Type B pancreatic cell (in vitro differentiated cells): ENCODE measurements around the gene EIF2S3. TPM values are rescaled to one million over a fixed set of nuclear protein-coding genes. Genes with fewer than 3 reads are reported as not detected.
"Not testable (repeated sequence)": the region's sequence is repeated elsewhere in the genome, so short reads cannot be mapped to it uniquely, and the experiment has no call there.

Experiments used
- DNase-seq: peaks from one replicate; pipeline ENCODE4 v3.0.0; 2021; ENCODE audit warnings: mixed read lengths; ENCODE audit not compliant: unreplicated experiment; ENCODE audit errors: extremely low spot score
- H3K27ac Mint-ChIP-seq: 2 replicates; pipeline ENCODE4 v1.8.0; 2021; ENCODE audit warnings: mild to moderate bottlenecking, mixed read lengths
- H3K27me3 Mint-ChIP-seq: 2 replicates; pipeline ENCODE4 v1.8.0; 2021; ENCODE audit warnings: mixed read lengths
- H3K36me3 Mint-ChIP-seq: 2 replicates; pipeline ENCODE4 v1.8.0; 2021; ENCODE audit warnings: mixed read lengths
- H3K4me1 Mint-ChIP-seq: one replicate; pipeline ENCODE4 v1.8.0; 2021; ENCODE audit warnings: mixed read lengths; ENCODE audit not compliant: unreplicated experiment
- H3K4me3 Mint-ChIP-seq: 2 replicates; pipeline ENCODE4 v1.8.0; 2021; ENCODE audit warnings: mild to moderate bottlenecking, mixed read lengths
- H3K9me3 Mint-ChIP-seq: 2 replicates; pipeline ENCODE4 v1.8.0; 2021; ENCODE audit warnings: mixed read lengths
- total RNA-seq: library from RNA; stranded (reverse); gene quantifications from 2 replicates; pipeline ENCODE4 v1.2.1, GENCODE V29; 2021; ENCODE audit warnings: low replicate concordance
- TF ChIP-seq, protein P1 (sequence below): fragments of 200-600 bp; sonication (generic); conservative IDR thresholded peaks from 2 replicates; pipeline ENCODE4 v1.5.0; 2021; ENCODE audit warnings: antibody characterized with exemption, mild to moderate bottlenecking

Gene EIF2S3
- total RNA-seq, 1 donor from 2014 or later, result 418 TPM

DNA sequence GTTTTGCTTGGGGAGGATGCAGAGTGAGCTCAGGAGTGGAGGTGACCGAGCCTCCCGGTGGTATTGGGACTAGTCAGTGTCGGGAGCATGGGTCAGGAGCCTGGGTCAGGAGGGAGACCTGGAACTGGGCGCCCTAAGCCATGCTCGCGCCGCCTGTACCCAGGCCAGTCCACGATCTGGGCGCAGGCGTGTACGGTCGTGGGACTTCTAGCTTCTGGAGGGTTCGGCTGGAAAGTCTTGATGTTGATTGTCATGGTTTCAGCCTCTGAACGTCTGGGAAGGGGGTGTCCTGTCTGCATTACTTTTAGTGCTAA is 244 bp downstream of the EIF2S3 start:
- H3K9me3 Mint-ChIP-seq, result no peaks in the 10 kb centered on the region

GRCh38 chrX:24063488-24063887 is 8.7 kb downstream of the EIF2S3 start:
- Mint-ChIP-seq H3K4me1 (no peaks in the 10 kb centered on the region), H3K27me3 (no peaks in the 10 kb centered on the region), H3K27ac (no peak overlapping the region), H3K9me3 (no peaks in the 10 kb centered on the region), H3K36me3 (peaks cover 32% of the 10 kb centered on the region), H3K4me3 (no peak overlapping the region)
- TF ChIP-seq, protein P1, sequence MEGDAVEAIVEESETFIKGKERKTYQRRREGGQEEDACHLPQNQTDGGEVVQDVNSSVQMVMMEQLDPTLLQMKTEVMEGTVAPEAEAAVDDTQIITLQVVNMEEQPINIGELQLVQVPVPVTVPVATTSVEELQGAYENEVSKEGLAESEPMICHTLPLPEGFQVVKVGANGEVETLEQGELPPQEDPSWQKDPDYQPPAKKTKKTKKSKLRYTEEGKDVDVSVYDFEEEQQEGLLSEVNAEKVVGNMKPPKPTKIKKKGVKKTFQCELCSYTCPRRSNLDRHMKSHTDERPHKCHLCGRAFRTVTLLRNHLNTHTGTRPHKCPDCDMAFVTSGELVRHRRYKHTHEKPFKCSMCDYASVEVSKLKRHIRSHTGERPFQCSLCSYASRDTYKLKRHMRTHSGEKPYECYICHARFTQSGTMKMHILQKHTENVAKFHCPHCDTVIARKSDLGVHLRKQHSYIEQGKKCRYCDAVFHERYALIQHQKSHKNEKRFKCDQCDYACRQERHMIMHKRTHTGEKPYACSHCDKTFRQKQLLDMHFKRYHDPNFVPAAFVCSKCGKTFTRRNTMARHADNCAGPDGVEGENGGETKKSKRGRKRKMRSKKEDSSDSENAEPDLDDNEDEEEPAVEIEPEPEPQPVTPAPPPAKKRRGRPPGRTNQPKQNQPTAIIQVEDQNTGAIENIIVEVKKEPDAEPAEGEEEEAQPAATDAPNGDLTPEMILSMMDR, result no peak
- DNase-seq, result no peak

More for the DNA sequence above, 244 bp downstream of the EIF2S3 start:
- Mint-ChIP-seq H3K4me3 (no peak overlapping the region), H3K27ac (no peak overlapping the region), H3K4me1 (no peaks in the 10 kb centered on the region), H3K27me3 (no peaks in the 10 kb centered on the region), H3K36me3 (peaks cover 4% of the 10 kb centered on the region)
- TF ChIP-seq, protein P1, result no peak
- DNase-seq, result no peak

DNA sequence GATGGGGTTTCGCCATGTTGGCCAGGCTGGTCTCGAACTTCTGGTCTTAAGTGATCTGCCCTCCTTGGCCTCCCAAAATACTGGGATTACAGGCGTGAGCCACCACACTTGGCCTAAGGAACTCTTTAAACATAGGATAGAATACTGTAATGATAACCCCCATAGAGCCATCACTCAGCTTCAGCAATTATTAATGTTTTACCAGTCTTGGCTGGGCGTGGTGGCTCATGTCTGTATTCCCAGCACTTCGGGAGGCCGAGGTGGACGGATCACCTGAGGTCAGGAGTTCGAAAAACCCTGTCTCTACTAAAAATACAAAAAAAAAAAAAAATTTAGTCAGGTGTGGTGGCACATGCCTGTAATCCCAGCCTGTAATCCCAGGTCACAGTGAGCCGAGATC is 15.1 kb downstream of the EIF2S3 start:
- no peak overlapping the region for H3K4me3 Mint-ChIP-seq
- DNase-seq, result no peak

GRCh38 chrX:24079411-24079810 is 24.7 kb downstream of the EIF2S3 start:
- no peaks in the 10 kb centered on the region for H3K4me1 Mint-ChIP-seq
- no peak overlapping the region for H3K27ac Mint-ChIP-seq
- TF ChIP-seq, protein P1, result no peak
- DNase-seq, result no peak
- peaks cover 30% of the 10 kb centered on the region for H3K36me3 Mint-ChIP-seq
- H3K27me3 Mint-ChIP-seq, result no peaks in the 10 kb centered on the region
- no peaks in the 10 kb centered on the region for H3K9me3 Mint-ChIP-seq
- no peak overlapping the region for H3K4me3 Mint-ChIP-seq

More for the DNA sequence above, 15.1 kb downstream of the EIF2S3 start:
- Mint-ChIP-seq H3K27ac (no peak overlapping the region), H3K9me3 (no peaks in the 10 kb centered on the region), H3K4me1 (no peaks in the 10 kb centered on the region), H3K27me3 (no peaks in the 10 kb centered on the region), H3K36me3 (peaks cover 36% of the 10 kb centered on the region)
- TF ChIP-seq, protein P1, result no peak

DNA sequence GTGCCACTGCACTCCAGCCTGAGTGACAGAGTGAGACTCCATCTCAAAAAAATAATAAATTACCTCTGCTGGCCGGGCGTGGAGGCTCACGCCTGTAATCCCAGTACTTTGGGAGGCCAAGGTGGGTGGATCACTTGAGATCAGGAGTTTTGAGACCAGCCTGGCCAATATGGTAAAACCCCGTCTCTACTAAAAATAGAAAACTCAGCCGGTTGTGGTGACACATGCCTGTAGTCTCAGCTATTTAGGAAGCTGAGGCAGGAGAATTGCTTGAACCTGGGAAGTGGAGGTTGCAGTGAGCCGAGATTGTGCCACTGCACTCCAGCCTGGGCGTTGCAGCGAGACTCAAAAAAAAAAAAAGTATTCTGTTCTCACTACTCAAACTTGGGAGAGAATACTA is 25.5 kb downstream of the EIF2S3 start:
- not testable (repeated sequence) for H3K4me1 Mint-ChIP-seq, H3K27ac Mint-ChIP-seq, H3K9me3 Mint-ChIP-seq, H3K27me3 Mint-ChIP-seq, H3K4me3 Mint-ChIP-seq, DNase-seq
- peaks cover 27% of the 10 kb centered on the region for H3K36me3 Mint-ChIP-seq

- H3K27me3 Mint-ChIP-seq, result no peaks in the 10 kb centered on the region
- DNase-seq, result no peak
- H3K9me3 Mint-ChIP-seq, result no peaks in the 10 kb centered on the region
- no peak overlapping the region for H3K4me3 Mint-ChIP-seq
- H3K4me1 Mint-ChIP-seq, result no peaks in the 10 kb centered on the region
- no peak overlapping the region for H3K27ac Mint-ChIP-seq
- peaks cover 27% of the 10 kb centered on the region for H3K36me3 Mint-ChIP-seq
- TF ChIP-seq, protein P1, result no peak
These were observed 25.9 kb downstream of the EIF2S3 start for GRCh38 chrX:24080704-24081103.
